OCI-LY1 (cell line): ENCODE data around the gene PPP2R5C.

ENCODE experiments used
- H2AFZ ChIP-seq: fragments of 200-600 bp; sonication (generic), shearing (Covaris generic); 2 replicates; pipeline ENCODE4 v1.6.0; 2014; ENCODE audit warnings: antibody characterized with exemption, mild to moderate bottlenecking, low read length
- H3F3A ChIP-seq: fragments of 200-600 bp; sonication (generic), shearing (Covaris generic); 2 replicates; pipeline ENCODE4 v1.6.0; 2014; ENCODE audit warnings: mild to moderate bottlenecking, antibody characterized with exemption, low read length, moderate library complexity; ENCODE audit not compliant: insufficient read depth
- H3K27ac ChIP-seq: fragments of 200-600 bp; sonication (generic); 2 replicates; pipeline ENCODE4 v1.5.1; 2014; ENCODE audit warnings: low read length, mixed run types, mild to moderate bottlenecking, low read depth; ENCODE audit not compliant: poor library complexity, severe bottlenecking
- H3K27me3 ChIP-seq: fragments of 200-600 bp; sonication (generic); 2 replicates; pipeline ENCODE4 v1.6.0; 2014; ENCODE audit warnings: antibody characterized with exemption, mild to moderate bottlenecking, low read length, moderate library complexity; ENCODE audit not compliant: insufficient read depth
- H3K36me3 ChIP-seq: fragments of 200-600 bp; sonication (generic); 2 replicates; pipeline ENCODE4 v1.6.1; 2014; ENCODE audit warnings: mild to moderate bottlenecking, antibody characterized with exemption, low read length, moderate library complexity, mixed read lengths; ENCODE audit not compliant: insufficient read depth
- H3K4me1 ChIP-seq: fragments of 200-600 bp; sonication (generic); 2 replicates; pipeline ENCODE4 v1.5.1; 2014; ENCODE audit warnings: mild to moderate bottlenecking, low read length, moderate library complexity; ENCODE audit not compliant: insufficient read depth, severe bottlenecking
- H3K4me2 ChIP-seq: fragments of 200-600 bp; sonication (generic), shearing (Covaris generic); 2 replicates; pipeline ENCODE4 v1.6.1; 2014; ENCODE audit warnings: low read length
- H3K4me3 ChIP-seq: fragments of 200-600 bp; sonication (generic); 2 replicates; pipeline ENCODE4 v1.5.1; 2014; ENCODE audit warnings: low read length, low read depth, mild to moderate bottlenecking, mixed read lengths; ENCODE audit not compliant: poor library complexity, severe bottlenecking
- H3K79me2 ChIP-seq: fragments of 200-600 bp; shearing (Covaris generic); 2 replicates; pipeline ENCODE4 v1.6.1; 2016; ENCODE audit warnings: mixed run types, low read length, mixed read lengths; ENCODE audit not compliant: insufficient read depth
- H3K9ac ChIP-seq: fragments of 200-600 bp; sonication (generic), shearing (Covaris generic); 2 replicates; pipeline ENCODE4 v1.6.1; 2014; ENCODE audit warnings: mild to moderate bottlenecking, low read length, mixed read lengths
- H3K9me2 ChIP-seq: fragments of 200-600 bp; sonication (generic), shearing (Covaris generic); 2 replicates; pipeline ENCODE4 v1.6.1; 2014; ENCODE audit warnings: low read depth, mild to moderate bottlenecking, low read length, mixed read lengths
- H3K9me3 ChIP-seq: fragments of 200-600 bp; shearing (Covaris generic); 2 replicates; pipeline ENCODE4 v1.6.1; 2014; ENCODE audit warnings: low read length, mixed read lengths
- H4K20me1 ChIP-seq: fragments of 200-600 bp; sonication (generic), shearing (Covaris generic); 2 replicates; pipeline ENCODE4 v1.6.0; 2016; ENCODE audit warnings: mild to moderate bottlenecking, low read length; ENCODE audit not compliant: insufficient read depth
- EZH2 ChIP-seq: fragments of 200-600 bp; sonication (generic), shearing (Covaris generic); IDR thresholded peaks from 2 replicates; pipeline ENCODE4 v1.8.0; 2017; ENCODE audit warnings: borderline replicate concordance, mixed run types, mild to moderate bottlenecking, antibody characterized with exemption, low read length, moderate library complexity, mixed read lengths
- TF ChIP-seq, protein P1 (sequence below): fragments of 200-600 bp; sonication (generic), shearing (Covaris generic); IDR thresholded peaks from 2 replicates; pipeline ENCODE4 v1.5.1; 2017; ENCODE audit warnings: mild to moderate bottlenecking, antibody characterized with exemption, low read length, moderate library complexity, mixed read lengths

The PPP2R5C gene

GRCh38 chr14:101878822-101879528 lies 117.5 kb downstream of the PPP2R5C start:
- Histone ChIP-seq H3K27ac (peak overlapping the region; percentile 99), H3K4me1 (peaks cover 50% of the 10 kb centered on the region), H3K36me3 (peaks cover 34% of the 10 kb centered on the region), H3F3A (peaks cover 7% of the 10 kb centered on the region; the same call in 1 of the 2 replicates), H2AFZ (no peak overlapping the region), H3K9me2 (no peaks in the 10 kb centered on the region), H3K79me2 (peaks cover 10% of the 10 kb centered on the region), H3K4me2 (no peak overlapping the region), H3K9ac (no peak overlapping the region; the same call in 1 of the 2 replicates), H3K4me3 (no peak overlapping the region), H4K20me1 (no peaks in the 10 kb centered on the region), H3K9me3 (no peaks in the 10 kb centered on the region), H3K27me3 (no peaks in the 10 kb centered on the region)
- TF ChIP-seq EZH2, result no peak
- TF ChIP-seq, protein P1, sequence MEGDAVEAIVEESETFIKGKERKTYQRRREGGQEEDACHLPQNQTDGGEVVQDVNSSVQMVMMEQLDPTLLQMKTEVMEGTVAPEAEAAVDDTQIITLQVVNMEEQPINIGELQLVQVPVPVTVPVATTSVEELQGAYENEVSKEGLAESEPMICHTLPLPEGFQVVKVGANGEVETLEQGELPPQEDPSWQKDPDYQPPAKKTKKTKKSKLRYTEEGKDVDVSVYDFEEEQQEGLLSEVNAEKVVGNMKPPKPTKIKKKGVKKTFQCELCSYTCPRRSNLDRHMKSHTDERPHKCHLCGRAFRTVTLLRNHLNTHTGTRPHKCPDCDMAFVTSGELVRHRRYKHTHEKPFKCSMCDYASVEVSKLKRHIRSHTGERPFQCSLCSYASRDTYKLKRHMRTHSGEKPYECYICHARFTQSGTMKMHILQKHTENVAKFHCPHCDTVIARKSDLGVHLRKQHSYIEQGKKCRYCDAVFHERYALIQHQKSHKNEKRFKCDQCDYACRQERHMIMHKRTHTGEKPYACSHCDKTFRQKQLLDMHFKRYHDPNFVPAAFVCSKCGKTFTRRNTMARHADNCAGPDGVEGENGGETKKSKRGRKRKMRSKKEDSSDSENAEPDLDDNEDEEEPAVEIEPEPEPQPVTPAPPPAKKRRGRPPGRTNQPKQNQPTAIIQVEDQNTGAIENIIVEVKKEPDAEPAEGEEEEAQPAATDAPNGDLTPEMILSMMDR, result no peak

DNA sequence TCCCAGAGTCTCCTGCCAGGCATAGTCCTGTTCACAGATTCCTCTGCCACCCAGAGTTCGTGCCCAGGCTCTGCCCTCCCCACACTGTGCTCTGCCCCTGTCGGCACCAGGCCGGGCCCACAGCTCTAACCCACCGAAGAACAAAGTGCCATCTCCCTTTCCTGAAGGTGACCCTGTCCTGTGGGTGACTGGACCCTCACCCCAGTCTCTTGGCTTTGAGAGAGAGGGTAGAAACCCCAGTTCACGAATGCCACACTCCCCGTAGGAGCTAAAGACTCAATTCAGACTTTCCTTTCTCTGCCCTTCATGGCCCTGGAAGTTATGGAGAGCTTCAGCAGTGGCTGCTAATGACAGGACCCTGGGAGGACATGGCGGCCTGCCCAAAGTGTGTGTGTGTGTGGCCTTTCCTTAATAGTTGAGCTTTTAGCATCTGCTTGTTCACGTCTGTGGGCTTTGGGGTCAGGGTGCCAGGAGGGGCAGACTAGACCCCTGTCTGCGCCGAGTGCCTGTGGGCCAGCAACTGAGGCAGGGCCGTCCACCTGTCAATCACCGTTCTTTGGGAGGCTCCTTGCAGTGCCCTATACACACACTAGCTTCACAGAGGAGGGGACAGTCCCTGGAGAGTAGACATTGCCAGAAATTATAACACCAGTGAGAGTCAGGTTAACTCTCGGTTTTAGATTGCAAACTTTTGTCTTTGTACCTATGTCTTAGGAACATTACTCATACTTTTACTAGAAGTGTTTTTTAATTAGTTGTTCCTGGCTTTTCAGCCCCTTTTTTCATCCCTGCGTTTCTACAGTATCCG lies 118.2 kb downstream of the PPP2R5C start:
- peak overlapping the region; percentile 99 for H3K27ac ChIP-seq

GRCh38 chr14:101881426-101881825 lies 119.9 kb downstream of the PPP2R5C start:
- H3K9me2 ChIP-seq, result no peaks in the 10 kb centered on the region
- TF ChIP-seq, protein P1, result no peak
- TF ChIP-seq EZH2, result no peak
- no peak overlapping the region for H3K27ac ChIP-seq
- H2AFZ ChIP-seq, result no peak overlapping the region
- H3K9me3 ChIP-seq, result no peaks in the 10 kb centered on the region
- H3K4me2 ChIP-seq, result no peak overlapping the region
- H3K4me3 ChIP-seq, result no peak overlapping the region
- no peaks in the 10 kb centered on the region; the same call in 1 of the 2 replicates for H3K79me2 ChIP-seq
- no peaks in the 10 kb centered on the region for H3K27me3 ChIP-seq
- H3K36me3 ChIP-seq, result peaks cover 50% of the 10 kb centered on the region
- no peaks in the 10 kb centered on the region for H3F3A ChIP-seq
- peaks cover 26% of the 10 kb centered on the region for H3K4me1 ChIP-seq
- H4K20me1 ChIP-seq, result no peaks in the 10 kb centered on the region
- H3K9ac ChIP-seq, result no peak overlapping the region

More for the DNA sequence above, 118.2 kb downstream of the PPP2R5C start:
- no peaks in the 10 kb centered on the region for H3K9me3 ChIP-seq
- H3F3A ChIP-seq, result peaks cover 7% of the 10 kb centered on the region; the same call in 1 of the 2 replicates
- H4K20me1 ChIP-seq, result no peaks in the 10 kb centered on the region
- TF ChIP-seq, protein P1, result no peak
- no peak for TF ChIP-seq EZH2
- H3K27me3 ChIP-seq, result no peaks in the 10 kb centered on the region
- no peak overlapping the region for H3K4me2 ChIP-seq
- no peak overlapping the region for H3K9ac ChIP-seq
- H3K4me1 ChIP-seq, result peaks cover 43% of the 10 kb centered on the region
- H3K4me3 ChIP-seq, result no peak overlapping the region
- no peaks in the 10 kb centered on the region for H3K9me2 ChIP-seq
- H3K79me2 ChIP-seq, result peaks cover 4% of the 10 kb centered on the region
- peaks cover 41% of the 10 kb centered on the region for H3K36me3 ChIP-seq
- H2AFZ ChIP-seq, result no peak overlapping the region
